ENCODE measurements around the gene ATP5F1E.

ATP5F1E gene

DNA sequence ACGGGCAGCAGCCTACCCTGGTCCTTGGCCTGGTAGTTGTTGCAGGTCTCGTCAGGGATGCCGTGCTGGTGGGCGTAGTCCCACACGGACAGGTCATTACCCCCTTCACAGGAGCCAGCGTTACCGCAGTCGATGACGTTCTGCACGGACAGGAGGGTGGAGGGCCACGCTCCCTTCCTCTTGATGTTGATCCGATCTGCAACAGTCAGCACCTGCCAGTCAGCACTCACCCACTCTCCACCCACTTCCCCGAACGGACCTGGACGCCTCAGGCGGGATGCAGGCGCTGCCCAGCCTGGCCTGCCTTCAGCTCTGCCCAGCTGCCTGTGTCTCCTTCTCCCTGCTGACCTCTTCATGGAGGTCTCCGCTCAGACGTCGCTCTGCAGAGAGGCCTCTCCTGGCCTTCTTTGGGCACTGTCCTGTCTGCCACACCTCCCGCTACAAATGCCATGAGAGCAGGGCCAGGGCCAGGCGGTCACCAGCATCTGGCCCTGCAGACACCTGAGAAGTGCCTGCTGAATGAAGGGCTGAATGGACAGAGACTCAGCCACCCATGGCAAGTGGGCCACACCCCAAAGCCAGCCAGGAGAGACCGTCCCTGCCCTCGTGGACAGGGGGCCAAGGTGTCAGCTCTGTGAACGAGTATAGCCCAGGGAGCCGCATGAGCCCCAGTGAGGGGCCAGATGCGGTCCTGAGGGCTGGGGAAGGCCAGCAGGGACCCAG lies 30.5 kb downstream of the ATP5F1E start:
- Histone ChIP-seq H3K4me3 (no peak overlapping the region), H3K27ac (no peak overlapping the region)
- TF ChIP-seq, protein P1, sequence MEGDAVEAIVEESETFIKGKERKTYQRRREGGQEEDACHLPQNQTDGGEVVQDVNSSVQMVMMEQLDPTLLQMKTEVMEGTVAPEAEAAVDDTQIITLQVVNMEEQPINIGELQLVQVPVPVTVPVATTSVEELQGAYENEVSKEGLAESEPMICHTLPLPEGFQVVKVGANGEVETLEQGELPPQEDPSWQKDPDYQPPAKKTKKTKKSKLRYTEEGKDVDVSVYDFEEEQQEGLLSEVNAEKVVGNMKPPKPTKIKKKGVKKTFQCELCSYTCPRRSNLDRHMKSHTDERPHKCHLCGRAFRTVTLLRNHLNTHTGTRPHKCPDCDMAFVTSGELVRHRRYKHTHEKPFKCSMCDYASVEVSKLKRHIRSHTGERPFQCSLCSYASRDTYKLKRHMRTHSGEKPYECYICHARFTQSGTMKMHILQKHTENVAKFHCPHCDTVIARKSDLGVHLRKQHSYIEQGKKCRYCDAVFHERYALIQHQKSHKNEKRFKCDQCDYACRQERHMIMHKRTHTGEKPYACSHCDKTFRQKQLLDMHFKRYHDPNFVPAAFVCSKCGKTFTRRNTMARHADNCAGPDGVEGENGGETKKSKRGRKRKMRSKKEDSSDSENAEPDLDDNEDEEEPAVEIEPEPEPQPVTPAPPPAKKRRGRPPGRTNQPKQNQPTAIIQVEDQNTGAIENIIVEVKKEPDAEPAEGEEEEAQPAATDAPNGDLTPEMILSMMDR (IDR thresholded peaks at IDR 0.05): no peak
- DNase-seq (ENCODE audit: low spot score): no peak

DNA sequence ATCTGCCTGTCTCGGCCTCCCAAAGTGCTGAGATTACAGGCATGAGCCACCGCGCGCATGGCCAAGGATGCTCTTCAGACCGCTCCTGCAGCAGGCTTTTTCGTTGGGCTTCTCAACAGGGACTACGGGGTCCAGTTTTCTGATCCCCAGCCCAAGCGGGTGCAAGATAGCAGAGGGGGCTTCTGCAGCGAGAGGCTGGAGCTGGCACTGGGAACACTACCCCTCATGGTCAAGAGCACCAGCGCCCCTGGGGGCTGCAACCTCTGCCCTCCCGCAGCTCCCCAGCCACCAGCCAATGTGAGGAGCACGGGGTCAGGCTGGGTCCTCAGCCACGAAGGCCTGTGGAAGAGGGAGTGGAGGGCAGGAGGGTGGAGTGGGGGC lies 31.1 kb downstream of the ATP5F1E start:
- TF ChIP-seq, protein P1 (IDR thresholded peaks at IDR 0.05): no peak
- no peak for DNase-seq (ENCODE audit: low spot score)
- no peak overlapping the region for H3K27ac ChIP-seq
- H3K4me3 ChIP-seq: no peak overlapping the region

DNA sequence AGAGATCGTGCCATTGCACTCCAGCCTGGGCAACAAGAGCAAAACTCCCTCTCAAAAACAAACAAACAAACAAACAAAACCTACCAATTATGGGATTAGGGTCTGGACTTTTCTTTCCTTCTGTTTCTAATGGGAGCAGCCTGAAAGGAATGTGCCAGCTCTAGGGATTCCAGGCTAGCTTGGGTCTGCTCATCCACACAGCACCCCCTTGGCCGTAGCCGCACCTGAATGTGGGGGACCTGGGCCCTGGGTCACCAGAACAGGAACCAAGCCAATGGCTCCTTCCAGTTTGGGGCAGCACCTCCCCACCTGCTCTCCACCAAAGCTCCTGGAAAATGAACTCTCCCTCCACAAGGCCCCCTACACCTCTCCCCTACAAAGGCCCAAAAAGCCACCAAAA lies 31.8 kb downstream of the ATP5F1E start:
- no peak for DNase-seq (ENCODE audit: low spot score)
- H3K27ac ChIP-seq: no peak overlapping the region
- TF ChIP-seq, protein P1 (IDR thresholded peaks at IDR 0.05): no peak
- H3K4me3 ChIP-seq: no peak overlapping the region

DNA sequence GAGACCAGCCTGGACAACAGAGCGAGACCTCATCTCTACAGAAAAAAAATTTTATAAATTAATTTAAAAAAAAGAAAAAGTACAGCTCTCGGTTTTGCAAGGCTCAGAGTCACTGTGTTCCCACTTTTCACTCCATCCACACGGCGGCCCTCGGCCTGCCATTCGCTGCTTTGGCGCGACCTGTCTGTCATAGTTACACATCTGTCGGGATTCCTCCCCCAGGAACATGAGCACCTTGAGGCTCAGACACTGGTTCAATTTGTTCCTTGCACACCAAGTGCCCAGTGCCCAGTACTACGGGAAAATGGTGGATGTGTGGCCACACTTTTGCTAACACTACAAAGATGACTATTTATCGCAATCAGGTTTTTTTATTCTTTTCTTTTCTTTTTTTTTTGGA lies 33.5 kb downstream of the ATP5F1E start:
- TF ChIP-seq, protein P1 (IDR thresholded peaks at IDR 0.05): no peak
- Histone ChIP-seq H3K27ac (no peak overlapping the region), H3K4me3 (no peak overlapping the region)
- DNase-seq (ENCODE audit: low spot score): no peak

DNA sequence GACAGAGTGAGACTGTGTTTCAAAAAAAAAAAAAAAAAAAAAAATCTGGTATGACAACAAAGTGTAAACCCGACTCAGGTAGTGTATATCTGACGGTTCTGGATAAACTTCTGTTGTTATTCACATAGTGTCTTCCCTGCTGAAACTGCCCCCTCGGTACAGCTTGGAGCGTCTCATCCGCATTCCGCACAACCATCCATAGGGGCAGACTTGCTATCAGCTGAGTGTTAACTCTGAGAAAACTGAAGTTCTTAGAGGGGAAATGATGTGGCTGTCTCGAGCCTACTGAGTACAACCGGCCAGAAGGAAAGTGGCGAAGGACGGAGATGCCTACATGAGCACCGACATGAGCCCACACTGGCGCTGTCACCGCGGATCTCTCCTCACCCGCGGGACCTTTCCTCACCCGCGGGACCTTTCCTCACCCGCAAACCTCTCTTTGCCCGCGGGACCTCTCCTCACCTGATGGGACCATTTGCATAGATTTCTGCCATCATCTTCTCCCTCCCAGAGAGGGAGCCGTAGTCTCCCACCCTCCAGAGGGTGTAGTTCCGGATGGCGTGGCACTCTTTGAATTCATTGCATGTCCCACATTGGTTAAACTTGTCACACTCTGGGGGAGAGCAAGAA lies 34.9 kb downstream of the ATP5F1E start:
- no peak overlapping the region for H3K4me3 ChIP-seq
- TF ChIP-seq, protein P1 (IDR thresholded peaks at IDR 0.05): no peak
- no peak for DNase-seq (ENCODE audit: low spot score)
- H3K27ac ChIP-seq: no peak overlapping the region

DNA sequence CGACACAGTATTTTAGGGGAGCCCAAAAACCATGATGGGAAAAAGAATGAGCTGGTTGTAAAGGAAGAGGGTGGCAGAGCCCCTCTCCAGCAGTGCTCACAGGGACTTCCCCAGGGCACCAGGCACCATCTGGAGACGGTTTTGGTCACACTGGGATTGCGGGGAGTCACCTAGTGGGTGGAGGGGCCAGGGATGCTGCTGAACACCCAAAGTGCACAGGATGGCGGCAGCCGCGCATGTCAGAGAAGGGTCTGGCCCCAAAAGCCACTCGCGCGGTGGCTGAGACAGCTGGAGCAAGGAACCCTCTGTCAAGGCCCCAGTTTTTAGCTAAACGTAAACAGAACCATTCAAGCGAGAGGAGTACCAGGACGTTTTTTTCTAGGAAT lies 35.9 kb downstream of the ATP5F1E start:
- H3K4me3 ChIP-seq: no peak overlapping the region
- no peak for DNase-seq (ENCODE audit: low spot score)
- TF ChIP-seq, protein P1 (IDR thresholded peaks at IDR 0.05): no peak
- H3K27ac ChIP-seq: no peak overlapping the region
